GM19351 (cell line): ENCODE data around the gene LKAAEAR1.

Source experiments
- ATAC-seq: cut with Tn5 transposase; IDR thresholded peaks from one replicate; pipeline ENCODE4 v1.9.1; 2021; ENCODE audit warnings: mild to moderate bottlenecking, moderate library complexity; ENCODE audit not compliant: unreplicated experiment

The LKAAEAR1 gene

DNA sequence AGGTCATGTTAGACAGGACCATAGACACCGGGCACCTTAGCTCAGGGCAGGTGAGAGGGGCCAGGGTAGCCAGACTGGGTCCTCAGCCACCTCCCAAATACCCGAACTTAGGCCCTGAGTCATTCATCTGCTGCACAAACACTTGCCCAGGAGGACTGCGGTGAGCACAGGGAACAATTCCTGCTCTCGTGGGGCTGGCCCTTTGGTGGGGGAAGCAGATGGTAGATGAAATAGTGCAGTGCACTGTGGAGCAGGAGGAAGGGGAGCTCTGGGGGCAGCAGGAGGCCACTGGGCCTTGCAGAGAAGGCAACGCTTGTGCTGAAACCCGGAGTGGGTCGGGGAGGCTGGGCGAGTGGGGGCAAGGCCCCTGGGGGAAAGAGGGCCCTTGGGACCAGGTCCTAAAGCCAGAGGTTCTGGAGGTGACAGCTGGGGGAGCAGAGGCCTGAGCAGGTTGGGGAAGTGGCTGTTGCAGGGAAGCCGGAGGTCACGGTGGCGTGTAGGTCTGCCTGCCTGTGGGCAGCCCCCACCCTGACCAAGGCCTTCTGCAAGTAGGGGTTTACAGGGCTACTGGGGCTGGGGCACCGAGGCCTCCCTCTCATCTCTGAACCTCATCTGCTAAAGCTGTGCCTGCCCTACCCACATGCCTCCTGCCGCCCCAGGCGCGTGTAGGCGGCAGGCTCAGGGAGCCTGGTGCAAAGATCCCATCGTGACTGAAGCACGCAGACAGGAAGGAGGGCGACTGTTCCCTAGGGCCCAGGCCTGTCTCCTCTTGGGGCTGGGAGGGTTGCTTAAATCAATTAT lies 27.8 kb upstream of the LKAAEAR1 start:
- no peak for ATAC-seq

- ATAC-seq = no peak
Observed at GRCh38 chr20:64110411-64111068, 26.3 kb upstream of the LKAAEAR1 start.

GRCh38 chr20:64109831-64110391 lies 25.7 kb upstream of the LKAAEAR1 start:
- ATAC-seq = no peak

GRCh38 chr20:64108731-64109681 lies 24.8 kb upstream of the LKAAEAR1 start:
- ATAC-seq = no peak

DNA sequence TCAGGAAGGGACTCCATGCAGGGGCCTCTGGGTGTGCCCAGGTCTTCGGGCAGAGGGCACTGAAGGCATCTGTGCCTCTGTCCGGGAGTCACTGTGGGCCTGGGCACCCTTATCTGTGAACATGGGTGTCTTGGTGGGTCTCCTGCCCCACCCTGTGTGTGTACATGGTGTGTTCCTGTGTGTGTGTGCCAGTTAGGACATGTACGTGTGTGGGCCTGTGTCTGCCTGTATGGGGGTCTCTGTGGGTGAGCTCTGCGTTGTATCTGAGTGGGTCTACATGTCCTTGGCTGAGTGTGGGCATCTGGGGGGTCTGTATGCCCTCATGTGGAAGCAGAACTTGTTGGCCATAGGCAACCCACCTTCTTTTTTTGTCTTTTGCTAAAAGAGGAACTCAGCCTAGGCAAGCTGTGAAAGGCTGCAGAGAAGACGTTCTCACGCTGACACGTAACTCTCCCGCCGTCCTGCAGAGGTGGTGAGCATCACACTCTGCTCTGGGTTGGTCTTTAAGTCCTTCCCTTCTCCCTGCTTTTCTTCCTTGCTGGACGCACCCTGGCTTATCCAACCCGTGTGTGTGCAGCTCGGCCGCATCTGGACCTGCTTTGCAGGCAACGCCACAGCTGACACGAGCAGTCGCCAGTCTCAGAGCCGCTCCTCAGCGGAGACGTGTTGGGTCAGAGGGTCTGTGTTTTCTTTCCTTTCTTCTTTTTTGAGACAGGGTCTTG lies 23.7 kb upstream of the LKAAEAR1 start:
- ATAC-seq = no peak

DNA sequence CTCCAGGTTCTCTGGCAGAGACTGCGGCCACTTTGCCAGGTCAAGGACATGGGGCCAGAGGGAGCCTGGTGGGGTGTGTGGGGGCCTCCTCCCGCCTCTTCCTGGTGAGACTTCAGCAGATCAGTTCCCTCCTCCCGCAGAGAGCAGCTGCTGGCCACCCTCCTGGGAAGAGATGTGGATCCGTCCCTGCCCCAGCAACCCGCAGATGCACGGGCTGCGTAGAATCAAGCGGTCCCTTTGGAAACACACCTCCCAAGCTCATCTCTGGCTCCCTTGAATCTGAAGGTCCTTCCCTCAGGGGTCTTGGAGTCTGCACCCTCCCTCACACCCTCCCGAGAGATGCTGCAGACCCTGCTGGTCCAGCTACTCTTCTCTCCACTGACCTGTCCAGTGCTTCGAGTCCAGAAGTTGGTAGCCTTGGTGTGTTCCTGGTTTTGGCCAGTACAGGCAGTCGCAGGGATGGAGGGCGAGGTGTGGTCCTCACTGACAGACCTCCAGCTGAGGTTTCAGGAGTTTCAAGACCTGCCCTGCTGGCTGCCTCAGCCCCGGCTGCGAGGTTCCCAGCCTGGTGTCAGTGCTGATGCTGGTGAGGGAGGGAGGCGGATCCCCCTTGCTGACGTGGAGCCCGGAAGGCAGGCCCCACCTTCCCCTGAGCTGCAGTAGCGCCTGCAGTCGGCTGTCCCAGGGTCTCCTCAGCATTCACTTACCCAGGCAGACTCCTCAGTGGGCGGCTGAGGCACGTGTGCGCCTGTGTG lies 23.0 kb upstream of the LKAAEAR1 start, which contains the start of gene NPBWR2:
Gene NPBWR2 (minus strand): TSS at position 585 of the 755 bp plus-strand sequence. CDS start 734 bp downstream, outside the sequence.
- ATAC-seq = no peak

- ATAC-seq = no peak
Observed at GRCh38 chr20:64106435-64106961, 22.3 kb upstream of the LKAAEAR1 start.

DNA sequence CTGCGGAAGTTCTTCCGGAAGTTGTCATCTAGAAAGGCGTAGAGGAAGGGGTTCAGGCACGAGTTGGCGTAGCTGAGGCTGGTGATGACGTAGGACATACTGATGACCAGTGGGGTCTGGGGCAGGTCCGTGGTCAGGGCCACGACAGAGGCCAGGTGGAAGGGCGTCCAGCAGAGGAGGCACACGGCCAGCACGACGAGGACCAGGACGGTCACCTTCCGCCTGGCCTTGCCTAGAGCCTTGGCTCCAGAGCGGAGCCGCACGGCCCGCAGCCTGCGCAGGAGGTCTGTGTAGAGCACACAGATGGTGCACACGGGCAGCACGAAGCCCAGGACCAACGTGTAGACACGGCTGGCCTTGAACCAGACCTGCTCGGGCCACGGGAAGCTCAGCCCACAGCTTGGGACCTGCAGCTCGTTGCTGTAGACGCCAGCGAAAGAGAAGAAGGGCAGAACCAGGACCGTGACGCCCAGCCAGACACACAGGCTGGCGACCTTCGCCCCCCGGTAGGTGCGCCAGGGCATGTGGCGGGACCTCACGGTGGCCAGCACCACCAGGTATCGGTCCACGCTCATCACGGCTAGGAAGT lies 21.7 kb upstream of the LKAAEAR1 start:
- ATAC-seq = no peak

DNA sequence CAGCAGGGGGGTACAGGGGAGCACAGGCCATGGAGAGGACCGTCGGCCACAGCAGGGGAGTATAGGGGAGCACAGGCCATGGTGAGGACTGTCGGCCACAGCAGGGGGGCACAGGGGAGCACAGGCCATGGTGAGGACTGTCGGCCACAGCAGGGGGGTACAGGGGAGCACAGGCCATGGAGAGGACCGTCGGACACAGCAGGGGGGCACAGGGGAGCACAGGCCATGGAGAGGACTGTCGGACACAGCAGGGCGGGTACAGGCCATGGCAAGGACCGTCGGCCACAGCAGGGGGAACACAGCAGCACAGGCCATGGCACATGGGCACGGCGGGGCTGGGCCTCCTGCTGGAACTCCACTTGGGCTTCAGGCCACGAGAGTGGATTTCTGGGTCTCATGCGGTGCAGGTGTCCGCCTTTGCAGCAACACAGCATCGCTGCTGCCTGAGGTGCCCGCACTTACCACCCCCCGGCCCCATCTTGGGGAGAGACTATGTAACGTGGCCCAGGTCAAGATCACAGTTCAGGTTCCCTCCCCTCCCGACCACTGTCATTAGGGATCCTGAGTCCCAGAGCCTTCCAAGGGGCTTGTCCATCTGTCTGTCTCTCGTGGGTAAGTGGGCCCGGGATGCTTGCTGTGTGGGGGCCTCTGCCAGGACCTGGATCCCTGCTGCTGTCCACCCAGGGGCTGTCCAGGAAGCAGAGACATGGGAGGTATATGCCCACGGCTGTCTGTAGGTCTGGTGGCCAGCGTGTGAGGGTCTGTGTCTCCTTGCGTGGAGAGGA lies 20.7 kb upstream of the LKAAEAR1 start:
- ATAC-seq = no peak

GRCh38 chr20:64103871-64104666 lies 19.9 kb upstream of the LKAAEAR1 start:
- ATAC-seq = no peak

- no peak for ATAC-seq
Observed at GRCh38 chr20:64102647-64103354, 18.6 kb upstream of the LKAAEAR1 start.

- ATAC-seq = no peak
Observed at GRCh38 chr20:64101731-64102621, 17.8 kb upstream of the LKAAEAR1 start.

- ATAC-seq = no peak
Observed at GRCh38 chr20:64100946-64101688, 16.9 kb upstream of the LKAAEAR1 start.

GRCh38 chr20:64100566-64100888 lies 16.3 kb upstream of the LKAAEAR1 start:
- no peak for ATAC-seq
